ENCODE measurements around the gene KCTD16.

GRCh38 chr5:144134194-144134826 lies 36.4 kb upstream of the KCTD16 start:
- TF ChIP-seq POLR2A (IDR thresholded peaks at IDR 0.05) (no peak), CTCF (IDR thresholded peaks at IDR 0.05 in 8 of 11, conservative IDR thresholded peaks at IDR 0.05 in 3 of 11) (no peak), POLR2AphosphoS5 (IDR thresholded peaks at IDR 0.05) (no peak)
